ENCODE measurements around the gene ATXN1. TPM values are rescaled to one million over a fixed set of nuclear protein-coding genes. Genes with fewer than 3 reads are reported as not detected.
"Not testable (repeated sequence)": the region's sequence is repeated elsewhere in the genome, so short reads cannot be mapped to it uniquely, and the experiment has no call there.

The ATXN1 gene
- total RNA-seq, 2 donors from 2014 or later, result 56.4 to 103 TPM

DNA sequence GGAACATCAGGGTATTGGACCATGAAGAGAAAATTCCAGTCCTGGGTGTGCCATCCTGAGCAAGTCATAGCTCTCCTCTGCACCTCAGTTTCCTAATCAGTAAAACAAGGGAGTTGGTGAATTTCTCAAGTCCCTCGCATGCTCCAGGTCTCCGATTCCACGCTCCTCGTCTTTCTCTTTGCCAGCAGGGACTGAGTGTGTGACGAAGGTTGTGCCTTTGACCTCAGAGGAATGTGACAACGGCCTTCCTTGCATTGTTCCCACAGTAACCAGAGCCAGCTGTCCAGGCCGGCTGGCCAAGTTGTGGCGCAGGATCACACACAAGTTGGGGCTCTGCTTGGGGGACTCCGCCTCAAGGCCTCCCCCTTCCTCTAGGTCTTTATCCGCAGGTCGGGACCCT, 217.3 kb downstream of the ATXN1 start:
- DNase-seq (ENCODE audit: low spot score) (no peak), ATAC-seq (no peak)
- Mint-ChIP-seq H3K4me3 (no peak overlapping the region), H3K27me3 (no peaks in the 10 kb centered on the region), H3K4me1 (ENCODE audit: low read depth in 2 of 2) (peaks cover 5 to 16% of the 10 kb centered on the region in 2 donors), H3K27ac (peak overlapping the region in 1 of 2 donors; percentile 1), H3K36me3 (peaks cover 4% of the 10 kb centered on the region), H3K9me3 (no peaks in the 10 kb centered on the region)

DNA sequence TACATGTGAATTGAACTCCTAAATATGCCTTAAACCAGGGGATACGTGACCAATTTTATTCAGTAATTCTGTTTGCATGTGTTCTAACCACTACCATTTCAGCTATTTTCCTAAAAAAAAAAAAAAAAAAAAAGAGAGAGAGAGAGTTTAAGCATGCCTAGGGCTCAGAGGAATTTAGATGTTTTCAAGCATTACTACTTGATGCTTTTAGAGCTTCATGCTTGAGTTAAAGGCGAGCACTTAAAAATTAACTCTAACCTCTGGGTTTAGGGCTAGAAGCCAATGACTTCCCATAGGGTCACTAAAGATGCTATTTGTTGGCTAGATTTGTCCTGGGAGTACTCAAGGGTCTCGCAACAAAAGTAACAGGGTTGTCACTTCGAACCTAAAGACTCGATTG, 217.7 kb downstream of the ATXN1 start:
- H3K36me3 Mint-ChIP-seq, result peaks cover 4% of the 10 kb centered on the region
- H3K27ac Mint-ChIP-seq, result no peak overlapping the region
- DNase-seq (ENCODE audit: low spot score), result no peak
- ATAC-seq, result no peak
- H3K4me1 Mint-ChIP-seq (ENCODE audit: low read depth in 2 of 2), result peaks cover 5 to 19% of the 10 kb centered on the region in 2 donors
- H3K27me3 Mint-ChIP-seq, result no peaks in the 10 kb centered on the region
- H3K9me3 Mint-ChIP-seq, result no peaks in the 10 kb centered on the region
- H3K4me3 Mint-ChIP-seq, result no peak overlapping the region

GRCh38 chr6:16542070-16542469, 219.2 kb downstream of the ATXN1 start:
- Mint-ChIP-seq H3K27ac (no peak overlapping the region), H3K4me1 (ENCODE audit: low read depth in 2 of 2) (peaks cover 5 to 19% of the 10 kb centered on the region in 2 donors), H3K27me3 (no peaks in the 10 kb centered on the region), H3K36me3 (peaks cover 4% of the 10 kb centered on the region), H3K9me3 (no peaks in the 10 kb centered on the region), H3K4me3 (no peak overlapping the region)
- ATAC-seq (no peak), DNase-seq (ENCODE audit: low spot score) (no peak)

DNA sequence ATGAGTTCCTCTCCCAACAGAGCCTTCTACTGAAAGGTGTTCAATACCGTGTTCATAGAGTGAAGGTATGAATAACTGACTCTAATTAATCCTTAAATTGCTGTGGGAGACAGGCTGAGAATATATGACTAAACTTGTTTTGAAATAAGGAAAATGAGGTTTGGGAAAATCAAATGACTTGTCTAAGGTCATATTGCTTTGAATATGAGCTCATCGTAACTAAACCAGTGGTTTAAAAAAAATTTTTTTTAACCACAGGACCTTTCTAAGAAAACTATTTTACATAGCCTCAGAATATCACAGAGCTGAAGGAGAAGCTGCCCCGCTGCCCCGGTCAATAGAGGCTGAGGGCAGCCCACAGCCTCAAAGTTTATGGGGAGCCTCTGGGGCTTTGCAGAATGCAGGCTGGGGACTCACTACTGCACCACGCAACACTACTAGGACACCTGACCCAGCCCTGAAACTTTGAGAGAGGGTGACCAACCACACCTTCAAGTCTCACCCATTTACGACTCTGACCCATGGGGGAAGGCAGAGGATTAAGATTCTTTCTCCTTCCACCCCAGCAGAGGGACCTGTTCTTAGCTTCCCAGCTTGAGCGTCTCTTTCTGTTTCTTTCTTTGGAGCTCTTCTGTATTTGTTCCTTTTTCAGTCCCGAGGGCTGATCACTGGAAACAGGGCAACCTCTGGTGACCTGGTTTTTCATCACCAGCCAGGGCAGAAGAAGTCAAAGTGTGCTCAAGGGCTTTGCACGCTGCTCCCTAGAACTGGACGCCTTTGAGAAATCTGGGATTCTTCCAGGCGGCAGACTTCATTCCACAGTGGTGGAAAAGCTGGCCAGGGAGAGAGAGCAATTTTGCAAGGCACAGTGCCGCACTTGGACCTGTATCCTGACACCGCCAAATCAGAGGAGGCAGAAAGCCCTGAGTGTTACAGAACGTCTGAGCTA, 220.2 kb downstream of the ATXN1 start:
- DNase-seq (ENCODE audit: low spot score), result no peak
- peak overlapping the region in 1 of 2 donors; percentile 23 for H3K27ac Mint-ChIP-seq
- no peak overlapping the region for H3K4me3 Mint-ChIP-seq
- peaks cover 4% of the 10 kb centered on the region for H3K36me3 Mint-ChIP-seq
- H3K27me3 Mint-ChIP-seq, result no peaks in the 10 kb centered on the region
- ATAC-seq, result peak; percentile 36 to 43
- H3K4me1 Mint-ChIP-seq (ENCODE audit: low read depth in 2 of 2), result peaks cover 5 to 19% of the 10 kb centered on the region in 2 donors
- no peaks in the 10 kb centered on the region for H3K9me3 Mint-ChIP-seq

DNA sequence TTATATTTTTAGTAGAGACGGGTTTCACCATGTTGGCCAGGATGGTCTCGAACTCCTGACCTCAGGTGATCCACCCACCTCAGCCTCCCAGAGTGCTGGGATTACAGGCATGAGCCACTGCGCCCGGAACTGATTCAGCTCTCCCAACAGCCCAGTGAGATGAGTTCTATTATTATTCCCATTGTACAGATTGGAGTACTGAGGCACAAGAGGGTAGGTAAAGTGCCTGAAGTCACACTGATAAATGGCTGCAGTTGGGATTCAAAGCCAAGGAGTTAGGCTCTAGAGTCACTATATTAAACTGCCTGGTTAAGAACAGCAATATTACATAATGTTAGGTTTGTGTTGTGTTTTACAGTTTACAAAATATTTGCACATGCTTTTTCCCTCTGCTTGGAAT, 220.9 kb downstream of the ATXN1 start:
- Mint-ChIP-seq H3K4me1 (ENCODE audit: low read depth in 2 of 2) (peaks cover 5 to 19% of the 10 kb centered on the region in 2 donors), H3K27ac (peak overlapping the region in 1 of 2 donors; percentile 23)
- H3K9me3 Mint-ChIP-seq; ATAC-seq; DNase-seq (ENCODE audit: low spot score); H3K4me3 Mint-ChIP-seq; H3K27me3 Mint-ChIP-seq; H3K36me3 Mint-ChIP-seq: not testable (repeated sequence)

GRCh38 chr6:16539086-16539931, 222.0 kb downstream of the ATXN1 start:
- DNase-seq (ENCODE audit: low spot score), result no peak
- Mint-ChIP-seq H3K27me3 (no peaks in the 10 kb centered on the region), H3K9me3 (no peaks in the 10 kb centered on the region), H3K36me3 (no peaks in the 10 kb centered on the region), H3K4me1 (ENCODE audit: low read depth in 2 of 2) (peaks cover 14 to 22% of the 10 kb centered on the region in 2 donors), H3K27ac (peak overlapping the region; percentile 27 to 75), H3K4me3 (no peak overlapping the region)
- ATAC-seq, result no peak

- H3K9me3 Mint-ChIP-seq, result peaks cover 2% of the 10 kb centered on the region
- ATAC-seq (no peak), DNase-seq (ENCODE audit: low spot score) (no peak)
- H3K4me3 Mint-ChIP-seq, result no peak overlapping the region
- peaks cover 5% of the 10 kb centered on the region for H3K36me3 Mint-ChIP-seq
- no peak overlapping the region for H3K27ac Mint-ChIP-seq
- no peaks in the 10 kb centered on the region for H3K27me3 Mint-ChIP-seq
- H3K4me1 Mint-ChIP-seq (ENCODE audit: low read depth in 2 of 2), result peaks cover 28 to 35% of the 10 kb centered on the region in 2 donors
These were observed 225.7 kb downstream of the ATXN1 start for GRCh38 chr6:16535564-16535963.

DNA sequence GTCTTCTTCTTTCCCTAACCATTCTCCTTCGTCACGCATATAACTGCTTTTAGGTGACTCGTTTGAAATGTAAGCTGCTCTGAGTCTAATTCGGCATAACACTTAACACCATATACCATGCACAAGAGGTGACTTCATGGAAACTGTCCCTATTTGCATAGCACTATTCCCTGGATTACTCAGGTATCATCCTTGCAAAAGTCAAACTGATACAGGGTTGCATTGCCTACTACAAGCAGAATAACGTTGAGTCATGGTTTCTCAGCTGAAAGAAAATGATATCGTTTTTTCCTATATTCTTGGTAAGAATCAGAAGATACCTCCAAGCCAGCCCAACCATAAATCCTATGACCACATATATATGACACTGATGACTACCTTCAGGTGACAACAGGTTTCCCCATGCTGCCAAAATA, 227.5 kb downstream of the ATXN1 start:
- H3K27ac Mint-ChIP-seq, result peak overlapping the region in 1 of 2 donors; percentile 46
- peaks cover 5% of the 10 kb centered on the region for H3K36me3 Mint-ChIP-seq
- H3K4me3 Mint-ChIP-seq, result no peak overlapping the region
- H3K4me1 Mint-ChIP-seq (ENCODE audit: low read depth in 2 of 2), result peaks cover 23 to 27% of the 10 kb centered on the region in 2 donors
- H3K9me3 Mint-ChIP-seq, result peaks cover 2% of the 10 kb centered on the region
- DNase-seq (ENCODE audit: low spot score) (no peak), ATAC-seq (peak; percentile 71 to 84)
- no peaks in the 10 kb centered on the region for H3K27me3 Mint-ChIP-seq

- Mint-ChIP-seq H3K27me3 (no peaks in the 10 kb centered on the region), H3K36me3 (peaks cover 5% of the 10 kb centered on the region), H3K9me3 (peaks cover 2% of the 10 kb centered on the region), H3K4me3 (peak overlapping the region; percentile 19), H3K27ac (peak overlapping the region; percentile 32 to 46), H3K4me1 (ENCODE audit: low read depth in 2 of 2) (peaks cover 23 to 27% of the 10 kb centered on the region in 2 donors)
- no peak for DNase-seq (ENCODE audit: low spot score)
- no peak for ATAC-seq
These were observed 228.1 kb downstream of the ATXN1 start for GRCh38 chr6:16533210-16533609.

DNA sequence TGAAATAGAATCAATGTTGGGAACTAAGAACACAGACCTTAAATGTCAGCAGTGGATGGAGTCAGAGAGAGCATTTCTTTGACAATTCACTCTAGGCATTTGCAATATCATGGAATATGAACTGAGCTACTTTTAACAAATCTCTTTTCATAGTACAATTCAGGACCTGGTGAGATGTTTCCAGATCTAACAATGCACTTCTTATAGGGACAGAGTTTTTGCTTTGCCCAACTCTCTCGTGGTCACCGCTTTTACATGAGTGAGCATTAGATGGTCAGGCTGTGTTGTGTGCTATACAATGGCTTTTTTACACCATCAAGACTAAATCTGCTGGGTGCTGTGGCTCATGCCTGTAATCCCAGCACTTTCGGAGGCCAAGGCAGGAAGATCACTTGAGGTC, 233.6 kb downstream of the ATXN1 start:
- H3K4me3 Mint-ChIP-seq, result no peak overlapping the region
- peaks cover 25 to 30% of the 10 kb centered on the region in 2 donors for H3K4me1 Mint-ChIP-seq (ENCODE audit: low read depth in 2 of 2)
- no peak for ATAC-seq
- no peak overlapping the region for H3K27ac Mint-ChIP-seq
- peaks cover 5% of the 10 kb centered on the region for H3K36me3 Mint-ChIP-seq
- no peaks in the 10 kb centered on the region for H3K27me3 Mint-ChIP-seq
- H3K9me3 Mint-ChIP-seq, result no peaks in the 10 kb centered on the region
- DNase-seq (ENCODE audit: low spot score), result no peak

DNA sequence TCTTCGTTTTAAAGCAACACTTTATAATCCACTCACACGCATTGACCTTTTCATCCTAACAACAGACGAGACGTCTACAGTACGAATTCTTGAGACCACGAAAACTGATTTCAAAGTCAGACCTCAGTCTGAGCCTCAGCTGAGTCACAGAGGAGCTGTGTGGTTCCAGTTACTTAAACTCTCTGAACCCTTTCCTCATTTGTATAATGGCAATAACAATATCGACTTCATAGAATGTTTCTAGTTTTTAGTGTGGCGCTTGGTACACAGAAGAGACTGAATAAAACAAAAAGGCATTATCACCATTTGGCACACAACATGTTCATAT, 236.9 kb downstream of the ATXN1 start:
- Mint-ChIP-seq H3K27ac (no peak overlapping the region), H3K9me3 (no peaks in the 10 kb centered on the region), H3K36me3 (peaks cover 4% of the 10 kb centered on the region), H3K4me3 (no peak overlapping the region), H3K27me3 (no peaks in the 10 kb centered on the region), H3K4me1 (ENCODE audit: low read depth in 2 of 2) (peaks cover 29 to 42% of the 10 kb centered on the region in 2 donors)
- no peak for DNase-seq (ENCODE audit: low spot score)
- peak in 1 of 2 donors; percentile 51 for ATAC-seq

GRCh38 chr6:16523606-16524379, 237.5 kb downstream of the ATXN1 start:
- DNase-seq (ENCODE audit: low spot score) (no peak), ATAC-seq (no peak)
- Mint-ChIP-seq H3K27ac (no peak overlapping the region), H3K4me3 (no peak overlapping the region), H3K9me3 (no peaks in the 10 kb centered on the region), H3K27me3 (no peaks in the 10 kb centered on the region), H3K36me3 (peaks cover 4% of the 10 kb centered on the region), H3K4me1 (ENCODE audit: low read depth in 2 of 2) (peaks cover 33 to 48% of the 10 kb centered on the region in 2 donors)

DNA sequence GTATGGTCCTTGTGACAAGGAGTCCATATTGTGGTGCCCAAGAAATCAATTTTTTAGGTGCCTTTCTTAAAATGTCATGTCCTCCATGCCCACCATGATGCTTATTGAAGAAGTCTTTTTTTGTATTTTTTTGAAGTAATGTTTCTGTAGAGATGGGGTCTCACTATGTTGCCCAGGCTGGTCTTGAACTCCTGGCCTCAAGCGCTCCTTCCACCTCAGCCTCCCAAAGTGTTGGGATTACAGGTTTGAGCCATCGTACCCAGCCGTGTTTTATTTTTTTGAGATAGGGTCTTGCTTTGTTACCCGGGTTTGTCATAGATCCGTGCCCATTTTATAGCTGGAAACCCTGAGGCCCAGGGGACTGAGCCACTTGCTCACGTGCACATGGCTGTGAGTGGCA, 238.3 kb downstream of the ATXN1 start:
- H3K4me1 Mint-ChIP-seq (ENCODE audit: low read depth in 2 of 2), result peaks cover 39 to 56% of the 10 kb centered on the region in 2 donors
- H3K27me3 Mint-ChIP-seq, result no peaks in the 10 kb centered on the region
- ATAC-seq (no peak), DNase-seq (ENCODE audit: low spot score) (no peak)
- H3K4me3 Mint-ChIP-seq, result no peak overlapping the region
- H3K36me3 Mint-ChIP-seq, result peaks cover 4% of the 10 kb centered on the region
- no peaks in the 10 kb centered on the region for H3K9me3 Mint-ChIP-seq
- H3K27ac Mint-ChIP-seq, result no peak overlapping the region

Data from natural killer cell treated with Interleukin-12 subunit alpha and Interleukin-12 subunit beta and Interleukin-15 and Interleukin-18, amount 100 ng/mL, for 72 hours (primary cell).